GM10266 (cell line): ENCODE data around the gene FGR.
A peak's percentile ranks its signal among the peaks of the same experiment; 100 is the strongest.

Experiments used
- DNase-seq: peaks from one replicate; pipeline ENCODE4 v3.0.0; 2012; ENCODE audit errors: extremely low spot score
- TF ChIP-seq, protein P1 (sequence below): IDR thresholded peaks from 2 replicates; pipeline ENCODE4 v1.5.1; 2012; ENCODE audit warnings: mild to moderate bottlenecking, low read depth; ENCODE audit not compliant: control insufficient read depth, insufficient read depth; ENCODE audit errors: missing control alignments

Gene FGR

DNA sequence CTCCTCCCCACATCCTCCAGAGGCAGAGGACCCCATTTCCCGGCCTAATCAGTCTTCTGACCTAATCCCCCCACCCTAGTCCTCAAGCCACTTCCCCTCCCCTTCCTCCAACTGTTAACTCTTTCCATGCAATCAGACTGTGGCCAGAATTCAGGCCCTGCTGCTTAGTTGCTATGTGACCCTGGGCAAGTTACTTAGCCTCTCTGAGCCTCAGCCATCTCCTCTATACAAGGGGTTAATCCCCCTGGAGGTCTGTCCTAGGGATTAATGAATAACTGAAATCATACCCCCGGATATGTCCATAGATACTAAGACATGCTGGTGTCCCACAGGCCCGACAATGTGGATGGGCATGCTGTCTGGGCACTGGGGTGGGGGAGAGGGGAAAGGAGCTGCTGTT is 49.3 kb downstream of the FGR start:
- TF ChIP-seq, protein P1, sequence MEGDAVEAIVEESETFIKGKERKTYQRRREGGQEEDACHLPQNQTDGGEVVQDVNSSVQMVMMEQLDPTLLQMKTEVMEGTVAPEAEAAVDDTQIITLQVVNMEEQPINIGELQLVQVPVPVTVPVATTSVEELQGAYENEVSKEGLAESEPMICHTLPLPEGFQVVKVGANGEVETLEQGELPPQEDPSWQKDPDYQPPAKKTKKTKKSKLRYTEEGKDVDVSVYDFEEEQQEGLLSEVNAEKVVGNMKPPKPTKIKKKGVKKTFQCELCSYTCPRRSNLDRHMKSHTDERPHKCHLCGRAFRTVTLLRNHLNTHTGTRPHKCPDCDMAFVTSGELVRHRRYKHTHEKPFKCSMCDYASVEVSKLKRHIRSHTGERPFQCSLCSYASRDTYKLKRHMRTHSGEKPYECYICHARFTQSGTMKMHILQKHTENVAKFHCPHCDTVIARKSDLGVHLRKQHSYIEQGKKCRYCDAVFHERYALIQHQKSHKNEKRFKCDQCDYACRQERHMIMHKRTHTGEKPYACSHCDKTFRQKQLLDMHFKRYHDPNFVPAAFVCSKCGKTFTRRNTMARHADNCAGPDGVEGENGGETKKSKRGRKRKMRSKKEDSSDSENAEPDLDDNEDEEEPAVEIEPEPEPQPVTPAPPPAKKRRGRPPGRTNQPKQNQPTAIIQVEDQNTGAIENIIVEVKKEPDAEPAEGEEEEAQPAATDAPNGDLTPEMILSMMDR, result no peak
- no peak for DNase-seq

DNA sequence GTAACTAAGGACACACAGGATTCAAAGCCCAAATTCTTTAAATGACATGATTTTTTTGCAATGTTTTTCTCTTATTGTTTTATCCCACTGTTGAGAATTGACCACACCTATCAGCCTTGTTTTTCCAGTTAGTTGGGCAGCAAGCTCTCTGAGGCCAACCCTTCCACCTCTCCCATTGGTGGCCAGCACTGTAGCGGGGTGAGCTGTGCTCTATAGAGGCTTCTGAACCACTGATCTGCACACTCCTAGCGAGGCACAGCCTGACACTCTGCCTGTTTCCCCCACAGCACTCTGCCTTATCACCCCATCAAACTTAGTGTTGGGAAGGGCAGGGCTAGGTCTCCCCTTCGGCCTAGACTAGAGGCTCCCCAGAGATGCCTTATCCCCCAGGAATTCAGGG is 50.5 kb downstream of the FGR start:
- no peak for DNase-seq
- TF ChIP-seq, protein P1, result no peak

DNA sequence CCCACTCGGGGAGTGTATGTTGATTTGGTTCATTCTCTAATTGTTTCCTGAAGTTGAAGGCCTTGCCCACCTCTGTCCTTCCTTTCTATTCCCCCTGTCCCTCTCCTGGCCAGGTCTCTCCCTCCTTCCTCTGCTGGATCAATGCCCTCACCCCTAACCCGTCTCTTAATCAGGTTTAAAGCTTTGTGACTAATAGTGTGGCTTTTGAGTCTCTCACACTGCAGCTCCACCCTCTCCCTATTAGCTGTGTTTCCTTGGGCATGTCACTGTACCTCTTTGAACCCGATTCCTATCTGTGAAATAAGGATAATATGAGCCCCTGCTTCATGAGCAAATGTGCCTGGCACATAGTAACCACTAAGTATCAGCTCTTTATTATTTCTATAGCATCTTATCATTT is 51.5 kb downstream of the FGR start:
- TF ChIP-seq, protein P1, result no peak
- DNase-seq, result no peak

DNA sequence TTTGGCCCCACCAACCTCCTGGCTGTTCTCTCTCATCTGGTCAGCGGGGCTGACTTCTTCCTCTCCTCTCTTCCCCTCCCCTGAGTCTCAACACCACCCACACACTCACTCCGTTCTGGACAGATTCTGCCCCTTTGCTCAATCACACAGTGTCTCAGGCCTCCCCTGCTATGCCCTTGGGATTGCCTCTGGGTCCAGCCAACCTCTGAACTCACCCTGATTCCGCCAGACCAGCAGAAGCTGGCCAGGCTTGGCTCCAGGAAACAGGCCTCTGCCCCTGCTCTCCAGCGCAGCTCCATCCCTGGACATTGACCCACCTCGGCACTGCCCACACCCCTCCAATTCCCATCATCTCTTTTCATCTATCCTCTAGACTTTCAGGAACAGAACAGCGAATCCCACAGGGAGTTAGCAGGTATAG is 53.2 kb downstream of the FGR start:
- no peak for DNase-seq
- TF ChIP-seq, protein P1, result no peak

DNA sequence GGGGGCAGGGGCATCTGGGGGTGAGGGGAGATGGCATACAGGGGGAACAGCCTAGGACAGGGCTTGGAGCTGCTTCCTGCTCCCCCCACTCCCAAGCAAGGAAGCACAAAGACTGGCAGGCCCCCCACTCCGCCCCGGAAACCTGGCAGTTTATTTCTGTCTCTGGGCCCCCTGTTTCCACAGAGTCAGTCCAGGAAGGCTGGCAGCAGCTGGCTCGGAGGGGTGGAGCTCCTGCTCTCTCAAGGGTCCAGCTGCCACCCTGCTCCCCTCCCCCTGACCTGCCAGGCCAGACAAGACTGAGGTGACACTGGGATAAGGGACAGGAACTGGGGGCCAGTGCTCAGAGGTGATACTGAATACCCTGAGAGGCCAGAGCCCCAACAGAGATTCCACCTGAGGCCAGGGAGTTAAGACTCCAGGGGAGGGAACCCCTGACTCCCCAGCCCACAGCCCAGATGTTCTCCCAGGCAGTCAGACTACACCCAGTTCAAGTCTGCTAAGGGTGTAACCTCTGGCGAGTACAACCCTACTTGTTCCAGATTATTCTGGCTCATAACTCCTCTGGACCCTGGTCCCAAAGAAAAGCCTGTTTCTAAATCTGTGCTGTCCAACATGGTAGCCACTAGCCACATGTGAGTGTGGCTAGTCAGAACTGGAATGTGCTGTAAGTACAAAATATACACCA is 57.3 kb downstream of the FGR start:
- DNase-seq, result no peak
- TF ChIP-seq, protein P1, result no peak

DNA sequence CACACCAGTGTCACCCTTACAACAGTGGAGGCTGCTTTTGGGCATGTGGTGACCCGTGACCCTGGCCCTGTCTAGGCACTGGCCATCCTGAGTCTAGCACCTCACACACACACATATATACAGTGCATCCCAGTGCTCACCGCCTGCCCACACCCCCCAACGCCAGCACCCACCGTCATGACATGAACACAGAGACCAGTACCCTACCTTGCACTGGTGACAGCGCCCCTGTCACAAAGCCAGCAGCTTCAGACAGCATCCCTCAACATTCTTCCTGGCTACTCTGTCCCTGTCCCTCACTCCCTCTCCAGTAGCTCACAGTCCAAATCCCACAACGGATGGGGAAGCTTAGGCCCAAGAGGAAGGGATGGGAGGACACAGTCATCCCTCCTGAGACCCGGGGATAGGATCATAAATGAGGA is 58.2 kb downstream of the FGR start:
- DNase-seq, result no peak
- TF ChIP-seq, protein P1, result no peak

DNA sequence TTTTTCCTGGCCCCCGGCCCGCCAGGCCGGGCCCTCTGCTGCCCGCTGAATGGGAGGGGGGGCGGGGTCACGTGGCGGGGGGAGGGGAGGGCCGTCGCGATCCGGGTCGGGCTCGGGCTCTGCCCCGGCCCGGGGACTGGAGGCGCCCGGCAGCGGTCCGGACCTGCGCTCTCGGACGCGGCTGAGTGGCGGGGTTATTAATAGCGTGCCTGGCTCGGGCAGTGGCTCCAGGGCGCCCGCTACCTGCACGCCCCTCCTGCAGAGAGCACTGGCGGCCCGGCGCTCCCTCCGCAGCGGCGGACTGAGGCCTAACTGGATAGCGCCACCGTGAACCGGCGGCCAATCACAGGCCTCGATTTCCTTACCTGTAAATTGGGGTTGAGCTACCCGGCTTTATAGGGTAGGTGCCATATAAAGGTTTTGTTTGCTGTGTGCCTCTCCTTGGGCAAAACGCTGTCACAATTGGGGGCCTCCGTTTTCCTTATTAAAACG is 59.1 kb downstream of the FGR start:
- peak; percentile 66 for DNase-seq
- TF ChIP-seq, protein P1, result peak; percentile 28
